ENCODE data around the gene CNIH4. TPM values are rescaled to one million over a fixed set of nuclear protein-coding genes. Genes with fewer than 3 reads are reported as not detected.
"Not testable (repeated sequence)": the region's sequence is repeated elsewhere in the genome, so short reads cannot be mapped to it uniquely, and the experiment has no call there.

Gene CNIH4
- total RNA-seq, 2 donors from 2014 or later: 31.0 to 55.5 TPM

GRCh38 chr1:224420106-224420505 lies 63.4 kb downstream of the CNIH4 start:
- DNase-seq (ENCODE audit: low spot score): no peak
- Histone ChIP-seq H3K27me3 (replicated peaks; ENCODE audit: insufficient read depth) (no peaks in the 10 kb centered on the region), H3K36me3 (peaks cover 63% of the 10 kb centered on the region), H3K27ac (no peak overlapping the region), H3K4me1 (ENCODE audit: control insufficient read depth in 1 of 2, low read depth in 2 of 2) (peaks cover 3 to 8% of the 10 kb centered on the region in 2 donors), H3K9me3 (no peaks in the 10 kb centered on the region), H3K4me3 (no peak overlapping the region)
- TF ChIP-seq, protein P1, sequence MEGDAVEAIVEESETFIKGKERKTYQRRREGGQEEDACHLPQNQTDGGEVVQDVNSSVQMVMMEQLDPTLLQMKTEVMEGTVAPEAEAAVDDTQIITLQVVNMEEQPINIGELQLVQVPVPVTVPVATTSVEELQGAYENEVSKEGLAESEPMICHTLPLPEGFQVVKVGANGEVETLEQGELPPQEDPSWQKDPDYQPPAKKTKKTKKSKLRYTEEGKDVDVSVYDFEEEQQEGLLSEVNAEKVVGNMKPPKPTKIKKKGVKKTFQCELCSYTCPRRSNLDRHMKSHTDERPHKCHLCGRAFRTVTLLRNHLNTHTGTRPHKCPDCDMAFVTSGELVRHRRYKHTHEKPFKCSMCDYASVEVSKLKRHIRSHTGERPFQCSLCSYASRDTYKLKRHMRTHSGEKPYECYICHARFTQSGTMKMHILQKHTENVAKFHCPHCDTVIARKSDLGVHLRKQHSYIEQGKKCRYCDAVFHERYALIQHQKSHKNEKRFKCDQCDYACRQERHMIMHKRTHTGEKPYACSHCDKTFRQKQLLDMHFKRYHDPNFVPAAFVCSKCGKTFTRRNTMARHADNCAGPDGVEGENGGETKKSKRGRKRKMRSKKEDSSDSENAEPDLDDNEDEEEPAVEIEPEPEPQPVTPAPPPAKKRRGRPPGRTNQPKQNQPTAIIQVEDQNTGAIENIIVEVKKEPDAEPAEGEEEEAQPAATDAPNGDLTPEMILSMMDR (IDR thresholded peaks at IDR 0.05): no peak
- ATAC-seq (ENCODE audit: insufficient number of reproducible peaks, low FRiP score, low read depth): no peak

DNA sequence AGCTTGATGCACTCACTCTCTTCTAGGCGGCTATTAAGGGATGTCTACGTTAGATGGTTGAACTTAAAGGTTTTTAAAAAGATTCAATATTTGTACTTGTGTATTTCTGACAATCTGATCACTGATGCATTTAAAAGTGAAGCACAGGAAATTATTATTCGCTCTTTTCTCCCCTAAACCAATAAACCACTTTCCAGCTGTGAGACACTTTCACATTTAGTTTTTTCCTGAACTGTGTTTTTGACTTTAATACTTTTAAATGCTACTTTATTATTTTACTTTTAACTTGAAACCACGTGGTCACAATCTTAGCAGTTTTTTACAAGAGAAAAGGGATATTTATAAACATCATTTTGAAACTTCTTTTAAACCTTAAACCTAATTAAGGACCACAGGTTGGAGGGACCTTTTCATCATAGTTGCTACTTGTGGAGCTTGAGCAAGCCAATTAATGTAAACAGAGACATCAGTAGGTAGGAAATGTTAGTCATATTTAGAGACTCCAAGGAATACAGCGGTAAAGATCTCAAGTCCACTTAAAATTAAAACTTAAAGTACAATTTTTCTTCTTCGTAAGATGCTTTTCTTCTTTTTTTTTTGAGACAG lies 68.7 kb downstream of the CNIH4 start:
- ATAC-seq (ENCODE audit: insufficient number of reproducible peaks, low FRiP score, low read depth) (no peak), DNase-seq (ENCODE audit: low spot score) (no peak)
- Histone ChIP-seq H3K36me3 (peaks cover 34% of the 10 kb centered on the region), H3K4me3 (no peak overlapping the region), H3K27me3 (replicated peaks; ENCODE audit: insufficient read depth) (no peaks in the 10 kb centered on the region), H3K27ac (no peak overlapping the region), H3K4me1 (ENCODE audit: control insufficient read depth in 1 of 2, low read depth in 2 of 2) (peaks cover 41 to 51% of the 10 kb centered on the region in 2 donors), H3K9me3 (no peaks in the 10 kb centered on the region)
- TF ChIP-seq, protein P1 (IDR thresholded peaks at IDR 0.05): no peak

DNA sequence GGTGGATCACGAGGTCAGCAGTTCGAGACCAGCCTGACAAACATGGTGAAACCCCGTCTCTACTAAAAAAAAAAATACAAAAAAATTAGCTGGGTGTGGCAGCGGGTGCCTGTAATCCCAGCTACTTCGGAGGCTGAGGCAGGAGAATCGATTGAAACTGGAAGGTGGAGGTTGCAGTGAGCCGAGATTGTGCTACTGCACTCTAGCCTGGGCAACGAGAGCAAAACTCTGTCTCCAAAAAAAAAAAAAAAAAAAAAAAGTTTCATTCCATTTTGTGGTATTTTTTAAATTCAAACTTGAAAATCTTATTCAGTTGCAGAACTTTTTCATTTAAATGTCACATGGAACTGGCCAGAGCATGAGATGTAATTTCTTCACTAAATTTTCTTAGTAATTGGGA lies 70.2 kb downstream of the CNIH4 start:
- H3K4me1 ChIP-seq (ENCODE audit: control insufficient read depth in 1 of 2, low read depth in 2 of 2): peaks cover 53 to 64% of the 10 kb centered on the region in 2 donors
- ATAC-seq (ENCODE audit: insufficient number of reproducible peaks, low FRiP score, low read depth); H3K27me3 ChIP-seq (replicated peaks; ENCODE audit: insufficient read depth); H3K4me3 ChIP-seq; H3K9me3 ChIP-seq; DNase-seq (ENCODE audit: low spot score): not testable (repeated sequence)
- H3K36me3 ChIP-seq: peaks cover 24% of the 10 kb centered on the region
- H3K27ac ChIP-seq: peak overlapping the region in 1 of 2 donors; percentile 58

- Histone ChIP-seq H3K4me1 (ENCODE audit: control insufficient read depth in 1 of 2, low read depth in 2 of 2) (peaks cover 55 to 69% of the 10 kb centered on the region in 2 donors), H3K27ac (peak overlapping the region in 1 of 2 donors; percentile 58), H3K27me3 (replicated peaks; ENCODE audit: insufficient read depth) (no peaks in the 10 kb centered on the region), H3K9me3 (no peaks in the 10 kb centered on the region), H3K4me3 (peak overlapping the region; percentile 14), H3K36me3 (peaks cover 21% of the 10 kb centered on the region)
- TF ChIP-seq, protein P1 (IDR thresholded peaks at IDR 0.05): no peak
- no peak for ATAC-seq (ENCODE audit: insufficient number of reproducible peaks, low FRiP score, low read depth)
- DNase-seq (ENCODE audit: low spot score): no peak
Observed at GRCh38 chr1:224427346-224427745, 70.7 kb downstream of the CNIH4 start.

- H3K36me3 ChIP-seq; DNase-seq (ENCODE audit: low spot score); H3K9me3 ChIP-seq; ATAC-seq (ENCODE audit: insufficient number of reproducible peaks, low FRiP score, low read depth); H3K4me3 ChIP-seq; H3K27me3 ChIP-seq (replicated peaks; ENCODE audit: insufficient read depth): not testable (repeated sequence)
- Histone ChIP-seq H3K27ac (peak overlapping the region in 1 of 2 donors; percentile 96), H3K4me1 (ENCODE audit: control insufficient read depth in 1 of 2, low read depth in 2 of 2) (peaks cover 55 to 71% of the 10 kb centered on the region in 2 donors)
Observed at GRCh38 chr1:224428713-224429112, 72.0 kb downstream of the CNIH4 start.

Other genes with a start within 250 kb of the CNIH4 start
- gene FBXO28, start 242.8 kb upstream of the CNIH4 start, total RNA-seq: 10 to 100 TPM; 20.7 to 41.9 TPM
- gene DEGS1, start 173.6 kb upstream of the CNIH4 start, total RNA-seq: 100 to 1,000 TPM; 104 to 111 TPM
- gene NVL, start 26.7 kb upstream of the CNIH4 start, total RNA-seq: 10 to 100 TPM; 11.6 to 30.7 TPM
- 10 to 100 TPM; 71.5 to 85.9 TPM for gene WDR26, start 77.9 kb downstream of the CNIH4 start, total RNA-seq

Data from thoracic aorta (tissue), 2 donors.